Measurements from ENCODE around the gene NEUROG3. TPM values are rescaled to one million over a fixed set of nuclear protein-coding genes. Genes with fewer than 3 reads are reported as not detected.

The NEUROG3 gene
- total RNA-seq, 3 donors from 2014 or later (not counting 1 experiment from before 2014, with no cell fraction given), result not detected

DNA sequence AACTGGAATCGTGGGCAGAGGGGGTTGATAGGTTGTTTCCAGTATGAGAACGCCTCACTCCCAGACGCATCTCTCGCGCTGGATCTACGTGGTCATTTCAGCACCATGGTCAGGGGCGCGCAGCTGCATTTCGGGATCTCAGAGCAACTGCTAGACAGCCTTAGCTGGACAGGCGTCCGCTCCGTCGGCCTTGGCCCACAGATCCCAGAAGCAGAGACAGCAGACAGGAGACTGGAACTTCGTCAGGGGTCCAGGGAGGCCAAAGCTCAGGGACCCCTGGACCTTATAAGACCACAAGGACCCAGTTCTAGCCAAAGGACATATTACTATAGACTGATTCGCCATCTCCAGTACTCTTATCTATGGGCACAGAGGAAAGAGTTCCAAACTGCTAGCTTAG is 5.3 kb downstream of the NEUROG3 start:
- DNase-seq, result peak in 1 of 2 donors; percentile 21

DNA sequence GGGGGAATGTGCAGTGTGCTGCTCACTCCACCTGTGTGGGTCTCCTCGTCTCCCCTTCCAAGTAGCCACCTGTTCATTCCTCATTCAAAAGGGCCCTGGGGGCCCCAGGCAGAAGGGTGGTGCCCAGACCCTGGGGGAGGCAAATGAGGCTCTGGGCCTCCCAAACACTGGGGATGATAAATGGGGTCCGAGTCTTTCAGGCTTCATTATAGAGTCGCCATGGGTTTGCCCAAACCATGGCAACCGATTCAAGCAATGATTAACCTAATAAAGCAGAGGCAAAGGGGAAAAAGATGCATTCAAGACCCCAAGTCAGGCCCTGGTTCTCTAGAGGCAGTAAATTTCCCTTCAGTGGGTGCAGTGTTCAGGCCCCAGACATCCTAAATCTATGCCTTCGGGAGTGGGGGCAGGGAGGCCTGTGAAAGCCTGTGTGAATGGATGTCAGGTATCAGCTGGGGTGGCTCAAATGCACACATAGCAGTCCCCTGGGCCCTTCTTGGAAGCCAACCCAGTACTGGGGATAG is 10.4 kb downstream of the NEUROG3 start:
- intact Hi-C loops (cut with micrococcal nuclease), result no loop called here
- TF ChIP-seq, protein P1, sequence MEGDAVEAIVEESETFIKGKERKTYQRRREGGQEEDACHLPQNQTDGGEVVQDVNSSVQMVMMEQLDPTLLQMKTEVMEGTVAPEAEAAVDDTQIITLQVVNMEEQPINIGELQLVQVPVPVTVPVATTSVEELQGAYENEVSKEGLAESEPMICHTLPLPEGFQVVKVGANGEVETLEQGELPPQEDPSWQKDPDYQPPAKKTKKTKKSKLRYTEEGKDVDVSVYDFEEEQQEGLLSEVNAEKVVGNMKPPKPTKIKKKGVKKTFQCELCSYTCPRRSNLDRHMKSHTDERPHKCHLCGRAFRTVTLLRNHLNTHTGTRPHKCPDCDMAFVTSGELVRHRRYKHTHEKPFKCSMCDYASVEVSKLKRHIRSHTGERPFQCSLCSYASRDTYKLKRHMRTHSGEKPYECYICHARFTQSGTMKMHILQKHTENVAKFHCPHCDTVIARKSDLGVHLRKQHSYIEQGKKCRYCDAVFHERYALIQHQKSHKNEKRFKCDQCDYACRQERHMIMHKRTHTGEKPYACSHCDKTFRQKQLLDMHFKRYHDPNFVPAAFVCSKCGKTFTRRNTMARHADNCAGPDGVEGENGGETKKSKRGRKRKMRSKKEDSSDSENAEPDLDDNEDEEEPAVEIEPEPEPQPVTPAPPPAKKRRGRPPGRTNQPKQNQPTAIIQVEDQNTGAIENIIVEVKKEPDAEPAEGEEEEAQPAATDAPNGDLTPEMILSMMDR (IDR thresholded peaks at IDR 0.05), result no peak
- Mint-ChIP-seq H3K27me3 (ENCODE audit: low read depth in 2 of 2) (peaks cover 42 to 53% of the 10 kb centered on the region in 2 donors), H3K36me3 (no peaks in the 10 kb centered on the region), H3K9me3 (no peaks in the 10 kb centered on the region), H3K4me3 (no peak overlapping the region), H3K27ac (no peak overlapping the region), H3K4me1 (peaks cover 13% of the 10 kb centered on the region in 2 donors)
- ATAC-seq, result no peak
- Histone ChIP-seq H3K4me1 (ENCODE audit: control insufficient read depth, insufficient read depth, low read length) (peaks cover 14% of the 10 kb centered on the region), H3K27me3 (ENCODE audit: control insufficient read depth, insufficient read depth, low read length) (peaks cover 11% of the 10 kb centered on the region), H3K27ac (ENCODE audit: low read length) (no peak overlapping the region), H3K36me3 (ENCODE audit: control insufficient read depth, insufficient read depth, low read length) (no peaks in the 10 kb centered on the region), H3K4me3 (ENCODE audit: low read length) (no peak overlapping the region), H3K9me3 (ENCODE audit: control insufficient read depth, insufficient read depth, low read length) (no peaks in the 10 kb centered on the region)
- 86% methylated on average over 4 of the region's 5 CpGs for WGBS (ENCODE audit: insufficient coverage)
- DNase-seq, result no peak

More for the DNA sequence above, 5.3 kb downstream of the NEUROG3 start:
- Histone ChIP-seq H3K27me3 (ENCODE audit: control insufficient read depth, insufficient read depth, low read length) (peaks cover 59% of the 10 kb centered on the region), H3K27ac (ENCODE audit: low read length) (no peak overlapping the region), H3K4me1 (ENCODE audit: control insufficient read depth, insufficient read depth, low read length) (peaks cover 13% of the 10 kb centered on the region), H3K4me3 (ENCODE audit: low read length) (no peak overlapping the region), H3K9me3 (ENCODE audit: control insufficient read depth, insufficient read depth, low read length) (no peaks in the 10 kb centered on the region), H3K36me3 (ENCODE audit: control insufficient read depth, insufficient read depth, low read length) (no peaks in the 10 kb centered on the region)
- intact Hi-C loops (cut with micrococcal nuclease), result no loop called here
- ATAC-seq, result peak in 1 of 3 donors; percentile 46
- peaks cover 74 to 75% of the 10 kb centered on the region in 2 donors for H3K27me3 Mint-ChIP-seq (ENCODE audit: low read depth in 2 of 2)
- 17% methylated on average over 15 of the region's 15 CpGs for WGBS (ENCODE audit: insufficient coverage)
- H3K36me3 Mint-ChIP-seq, result no peaks in the 10 kb centered on the region
- no peak overlapping the region for H3K4me3 Mint-ChIP-seq
- TF ChIP-seq, protein P1 (IDR thresholded peaks at IDR 0.05), result no peak
- H3K9me3 Mint-ChIP-seq, result no peaks in the 10 kb centered on the region
- no peak overlapping the region for H3K27ac Mint-ChIP-seq
- H3K4me1 Mint-ChIP-seq, result peaks cover 6 to 9% of the 10 kb centered on the region in 2 donors

DNA sequence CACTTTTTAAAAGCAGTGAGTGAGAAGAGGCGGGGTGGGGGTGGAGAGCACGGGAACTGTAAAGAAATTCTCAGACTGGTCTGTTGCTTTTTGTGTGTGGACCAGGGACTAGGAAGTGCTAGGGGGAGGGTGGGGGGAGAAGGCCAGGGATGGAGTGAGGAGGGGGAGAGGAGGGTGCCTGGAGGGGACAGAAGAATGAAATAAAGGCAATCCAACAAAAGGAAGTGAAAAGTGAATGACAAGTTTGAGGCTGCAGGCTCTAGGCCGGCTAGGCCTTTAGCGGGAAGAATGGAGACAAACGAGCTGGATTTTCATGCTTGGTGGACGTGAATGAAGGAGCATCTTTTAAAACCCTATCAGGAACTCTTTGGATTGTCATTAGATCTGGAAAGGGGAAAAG is 13.7 kb downstream of the NEUROG3 start:
- WGBS (ENCODE audit: insufficient coverage), result 91% methylated on average over 5 of the region's 6 CpGs
- Mint-ChIP-seq H3K36me3 (no peaks in the 10 kb centered on the region), H3K4me3 (no peak overlapping the region), H3K27ac (no peak overlapping the region), H3K27me3 (ENCODE audit: low read depth in 2 of 2) (peaks cover 29 to 32% of the 10 kb centered on the region in 2 donors), H3K9me3 (no peaks in the 10 kb centered on the region), H3K4me1 (peaks cover 13% of the 10 kb centered on the region in 2 donors)
- H3K27ac ChIP-seq (ENCODE audit: low read length), result no peak overlapping the region
- no peaks in the 10 kb centered on the region for H3K9me3 ChIP-seq (ENCODE audit: control insufficient read depth, insufficient read depth, low read length)
- intact Hi-C loops (cut with micrococcal nuclease), result no loop called here
- H3K36me3 ChIP-seq (ENCODE audit: control insufficient read depth, insufficient read depth, low read length), result no peaks in the 10 kb centered on the region
- H3K27me3 ChIP-seq (ENCODE audit: control insufficient read depth, insufficient read depth, low read length), result no peaks in the 10 kb centered on the region
- no peak for DNase-seq
- TF ChIP-seq, protein P1 (IDR thresholded peaks at IDR 0.05), result no peak
- no peak overlapping the region for H3K4me3 ChIP-seq (ENCODE audit: low read length)
- H3K4me1 ChIP-seq (ENCODE audit: control insufficient read depth, insufficient read depth, low read length), result peaks cover 14% of the 10 kb centered on the region
- ATAC-seq, result no peak

DNA sequence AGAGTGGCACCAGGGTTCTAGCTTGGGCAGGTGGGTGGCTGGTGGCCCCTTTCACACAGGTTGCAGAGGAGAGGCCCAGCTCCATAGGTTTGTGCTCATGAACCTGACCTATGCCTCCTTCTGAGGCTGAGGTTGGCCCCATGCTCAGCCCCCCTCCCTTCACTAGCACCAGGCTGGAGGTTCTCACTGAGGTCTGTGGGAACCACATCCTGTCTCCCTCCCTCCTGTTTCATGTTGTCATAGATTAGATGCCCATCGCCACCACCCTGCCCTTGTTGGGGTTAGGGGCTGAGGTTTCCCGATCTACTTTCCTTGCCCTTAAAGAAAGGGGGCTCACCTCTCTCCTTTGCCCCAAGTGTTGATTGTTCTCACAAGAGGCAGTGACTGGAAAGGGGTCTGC is 14.7 kb downstream of the NEUROG3 start:
- H3K27ac Mint-ChIP-seq, result peak overlapping the region in 1 of 2 donors; percentile 65
- DNase-seq (peak; percentile 29 to 45), ATAC-seq (peak; percentile 79 to 99 (median 88))
- no peak overlapping the region for H3K4me3 ChIP-seq (ENCODE audit: low read length)
- WGBS (ENCODE audit: insufficient coverage), result no CpG with 5 or more reads among the region's 2 CpGs
- intact Hi-C loops (cut with micrococcal nuclease), result no loop called here
- peaks cover 14% of the 10 kb centered on the region for H3K4me1 ChIP-seq (ENCODE audit: control insufficient read depth, insufficient read depth, low read length)
- H3K9me3 ChIP-seq (ENCODE audit: control insufficient read depth, insufficient read depth, low read length), result no peaks in the 10 kb centered on the region
- H3K36me3 ChIP-seq (ENCODE audit: control insufficient read depth, insufficient read depth, low read length), result no peaks in the 10 kb centered on the region
- no peak overlapping the region for H3K27ac ChIP-seq (ENCODE audit: low read length)
- no peak overlapping the region for H3K4me3 Mint-ChIP-seq
- TF ChIP-seq, protein P1 (IDR thresholded peaks at IDR 0.05), result no peak
- no peaks in the 10 kb centered on the region for H3K27me3 ChIP-seq (ENCODE audit: control insufficient read depth, insufficient read depth, low read length)
- peaks cover 21 to 28% of the 10 kb centered on the region in 2 donors for H3K27me3 Mint-ChIP-seq (ENCODE audit: low read depth in 2 of 2)
- H3K36me3 Mint-ChIP-seq, result no peaks in the 10 kb centered on the region
- H3K9me3 Mint-ChIP-seq, result no peaks in the 10 kb centered on the region
- peaks cover 13% of the 10 kb centered on the region in 2 donors for H3K4me1 Mint-ChIP-seq
